Mesodermal cell (in vitro differentiated cells): ENCODE measurements around the gene POLG2.
"Not testable (repeated sequence)": the region's sequence is repeated elsewhere in the genome, so short reads cannot be mapped to it uniquely, and the experiment has no call there.

Experiments used
- H3K27ac ChIP-seq: 2 replicates; pipeline ENCODE4 v1.7.0; 2013; ENCODE audit warnings: mild to moderate bottlenecking, low read depth, low read length, moderate library complexity; ENCODE audit not compliant: severe bottlenecking
- H3K36me3 ChIP-seq: 2 replicates; pipeline ENCODE4 v1.7.1; 2013; ENCODE audit warnings: mild to moderate bottlenecking, low read length, moderate library complexity; ENCODE audit not compliant: control insufficient read depth, insufficient read depth
- H3K4me1 ChIP-seq: one replicate; pipeline ENCODE4 v1.7.1; 2013; ENCODE audit warnings: mild to moderate bottlenecking, low read length; ENCODE audit not compliant: insufficient read depth, control insufficient read depth, poor library complexity, severe bottlenecking
- H3K4me3 ChIP-seq: 2 replicates; pipeline ENCODE4 v1.7.0; 2013; ENCODE audit warnings: low read length, control low read depth, mild to moderate bottlenecking; ENCODE audit not compliant: insufficient read depth, poor library complexity, severe bottlenecking; ENCODE audit errors: extremely low read depth
- H3K9me3 ChIP-seq: 2 replicates; pipeline ENCODE4 v1.7.1; 2013; ENCODE audit warnings: mild to moderate bottlenecking, low read length, moderate library complexity; ENCODE audit not compliant: control insufficient read depth
- WGBS, 2 experiments: methylation state at CpG; one replicate each; pipeline ENCODE4 v1.1.5; 2013; ENCODE audit warnings: missing lambda C conversion rate in 2 of 2; ENCODE audit not compliant: insufficient coverage in 2 of 2; 5-methylcytosine and 5-hydroxymethylcytosine counted together

The POLG2 gene

DNA sequence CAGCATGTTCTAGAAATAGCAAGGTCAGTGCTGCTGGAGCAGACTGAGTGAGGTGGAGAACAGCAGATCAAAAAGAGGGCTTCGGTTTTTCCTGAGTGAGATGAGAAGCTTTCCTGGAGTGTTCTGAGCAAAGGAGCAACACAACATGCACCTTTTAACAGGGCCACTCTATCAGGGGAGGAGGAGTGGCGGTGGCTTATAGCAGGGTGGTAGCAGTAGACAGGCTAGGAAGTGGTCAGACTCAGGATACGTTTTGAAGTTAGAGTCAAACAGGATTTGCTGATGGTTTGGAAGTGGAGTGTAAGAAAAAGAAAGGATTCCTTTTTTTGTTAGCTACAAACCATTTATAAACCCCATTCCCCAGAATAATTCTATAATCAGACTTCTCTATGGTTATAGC lies 12.5 kb downstream of the POLG2 start:
- H3K4me1 ChIP-seq: no peaks in the 10 kb centered on the region
- H3K27ac ChIP-seq: no peak overlapping the region
- peaks cover 63% of the 10 kb centered on the region for H3K36me3 ChIP-seq
- 81 to 100% methylated on average over 1 to 3 of the region's 3 CpGs for WGBS, 2 experiments
- H3K4me3 ChIP-seq: no peak overlapping the region
- no peaks in the 10 kb centered on the region for H3K9me3 ChIP-seq

DNA sequence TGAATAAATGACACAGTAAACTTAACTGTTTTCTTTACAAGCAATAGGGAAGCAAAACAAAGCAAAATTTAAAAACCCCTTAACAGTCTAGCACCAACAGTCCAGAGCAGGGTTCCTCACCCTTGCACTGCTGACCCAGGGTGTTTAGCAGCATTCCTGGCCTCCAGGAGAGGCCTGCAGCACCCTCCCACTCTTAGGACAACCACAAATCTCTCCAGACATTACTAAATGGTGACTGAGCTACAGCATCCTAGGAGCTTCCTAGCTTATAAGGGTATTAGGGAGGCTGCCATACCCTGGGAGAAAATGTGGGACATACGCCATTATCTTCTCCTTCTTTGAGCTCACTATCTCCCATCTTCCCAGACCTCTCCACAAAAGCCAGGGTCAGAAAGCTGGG lies 15.9 kb downstream of the POLG2 start:
- Histone ChIP-seq H3K36me3 (peaks cover 43% of the 10 kb centered on the region), H3K9me3 (no peaks in the 10 kb centered on the region), H3K4me1 (no peaks in the 10 kb centered on the region), H3K27ac (no peak overlapping the region), H3K4me3 (no peak overlapping the region)
- 88% methylated on average over 1 of the region's 1 CpG; no CpG with 5 or more reads in 1 of the 2 experiments for WGBS, 2 experiments

DNA sequence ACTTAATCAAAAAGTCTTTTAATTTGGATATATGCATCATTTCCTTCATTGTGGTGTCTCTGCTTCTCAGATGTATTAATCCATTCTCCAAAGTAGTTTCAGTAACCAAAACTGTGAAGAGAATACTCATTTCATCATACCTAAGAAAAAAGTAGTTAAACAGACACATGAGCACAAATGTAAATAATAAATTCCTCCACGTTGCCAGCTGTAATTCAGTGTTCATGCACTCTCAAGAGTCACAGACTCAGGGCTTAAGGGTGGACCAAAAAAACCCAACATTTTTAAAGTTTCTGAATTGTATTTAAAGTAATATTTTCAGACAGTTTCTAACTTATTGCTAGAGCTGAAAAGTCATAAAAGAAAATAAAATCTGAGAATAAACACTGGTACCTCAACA lies 19.0 kb downstream of the POLG2 start:
- 100% methylated on average over 1 of the region's 1 CpG; no CpG with 5 or more reads in 1 of the 2 experiments for WGBS, 2 experiments
- H3K4me1 ChIP-seq: no peaks in the 10 kb centered on the region
- H3K36me3 ChIP-seq: peaks cover 18% of the 10 kb centered on the region
- no peak overlapping the region for H3K27ac ChIP-seq
- no peaks in the 10 kb centered on the region for H3K9me3 ChIP-seq
- no peak overlapping the region for H3K4me3 ChIP-seq

DNA sequence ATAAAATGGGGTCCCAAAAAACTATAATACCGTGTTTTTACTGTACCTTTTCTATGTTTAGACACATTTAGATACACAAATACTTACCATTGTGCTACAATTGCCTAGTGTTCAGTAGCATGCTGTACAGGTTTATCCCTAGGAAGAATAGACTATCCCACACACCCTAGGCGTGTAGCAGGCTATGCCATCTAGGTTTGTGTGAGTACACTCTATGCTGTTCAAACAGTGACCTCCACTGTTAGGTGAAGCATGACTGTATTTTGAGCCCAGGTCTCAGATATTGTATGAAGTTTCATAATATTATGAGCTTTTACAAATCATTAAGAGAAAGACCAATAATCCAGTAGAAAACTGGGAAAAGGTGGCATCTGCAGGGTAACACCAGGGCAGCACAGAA lies 24.3 kb downstream of the POLG2 start:
- H3K27ac ChIP-seq: no peak overlapping the region
- H3K4me1 ChIP-seq: no peaks in the 10 kb centered on the region
- no peak overlapping the region for H3K4me3 ChIP-seq
- WGBS, 2 experiments: 100% methylated on average over 1 to 2 of the region's 2 CpGs
- peaks cover 5% of the 10 kb centered on the region for H3K36me3 ChIP-seq
- no peaks in the 10 kb centered on the region for H3K9me3 ChIP-seq

DNA sequence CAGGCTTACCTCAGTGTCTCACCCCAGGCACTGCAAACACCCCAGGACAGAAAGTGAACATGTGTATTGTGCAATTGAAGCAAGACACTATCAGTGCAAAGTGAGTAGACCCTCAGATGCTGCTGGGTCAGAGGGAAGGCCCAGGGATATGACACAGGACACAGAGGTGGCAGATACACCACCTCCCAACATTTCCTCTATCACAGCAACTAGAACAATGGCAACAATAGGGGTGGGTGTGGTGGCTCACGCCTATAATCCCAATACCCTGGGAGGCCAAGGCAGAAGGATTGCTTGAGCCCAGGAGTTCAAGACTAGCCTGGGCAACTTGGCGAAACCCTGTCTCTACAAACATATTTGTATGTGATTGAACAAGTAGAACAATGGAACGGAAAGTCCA lies 25.4 kb downstream of the POLG2 start:
- no peaks in the 10 kb centered on the region for H3K36me3 ChIP-seq
- H3K9me3 ChIP-seq: peaks cover 3% of the 10 kb centered on the region
- WGBS, 2 experiments: 94 to 100% methylated on average over 1 to 3 of the region's 3 CpGs
- no peak overlapping the region for H3K27ac ChIP-seq
- no peak overlapping the region for H3K4me3 ChIP-seq
- H3K4me1 ChIP-seq: peaks cover under 1% of the 10 kb centered on the region

DNA sequence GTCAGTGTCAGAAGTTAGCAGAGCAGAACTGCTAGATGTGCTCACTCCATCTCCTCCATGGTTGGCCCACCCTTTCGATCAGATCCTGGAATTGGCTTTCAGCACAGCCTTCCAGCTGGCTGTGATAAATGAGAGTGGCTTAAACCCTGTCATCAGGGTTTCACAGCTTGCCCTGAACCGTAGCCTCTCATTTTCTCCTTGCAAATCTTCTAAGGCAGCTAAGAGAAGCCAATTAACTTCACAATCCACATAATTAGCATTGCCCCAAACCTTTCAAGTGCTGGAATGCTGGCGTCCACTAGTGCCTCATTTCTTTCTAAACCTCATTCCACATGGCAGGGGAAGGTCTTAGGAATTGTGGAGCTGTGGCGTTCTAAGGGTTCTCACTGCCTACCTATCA lies 26.2 kb downstream of the POLG2 start:
- peaks cover 7% of the 10 kb centered on the region for H3K9me3 ChIP-seq
- WGBS, 2 experiments: 69 to 84% methylated on average over 2 of the region's 4 CpGs
- H3K4me3 ChIP-seq: no peak overlapping the region
- no peak overlapping the region for H3K27ac ChIP-seq
- no peaks in the 10 kb centered on the region for H3K36me3 ChIP-seq
- peaks cover 4% of the 10 kb centered on the region for H3K4me1 ChIP-seq

DNA sequence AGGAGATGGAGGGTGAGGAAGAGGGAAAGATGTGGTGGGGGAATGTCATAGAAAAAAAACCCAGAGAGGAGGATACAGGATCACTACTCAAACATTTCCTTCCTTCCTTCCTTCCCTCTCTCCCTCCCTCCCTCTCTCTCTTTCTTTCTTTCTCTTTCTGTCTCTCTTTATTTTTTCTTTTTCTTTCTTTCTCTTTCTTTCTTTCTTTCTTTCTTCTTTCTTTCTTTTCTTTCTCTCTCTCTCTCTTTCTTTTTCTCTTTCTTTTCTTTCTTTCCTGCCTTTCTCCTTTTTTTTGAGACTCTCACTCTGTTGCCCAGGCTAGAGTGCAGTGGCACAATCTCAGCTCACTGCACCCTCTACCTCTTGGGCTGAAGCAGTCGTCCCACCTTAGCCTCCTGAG lies 30.0 kb downstream of the POLG2 start:
- not testable (repeated sequence) for H3K4me1 ChIP-seq, H3K36me3 ChIP-seq, H3K4me3 ChIP-seq, H3K9me3 ChIP-seq, H3K27ac ChIP-seq
- WGBS, 2 experiments: 57% methylated on average over 1 of the region's 1 CpG; no CpG with 5 or more reads in 1 of the 2 experiments

DNA sequence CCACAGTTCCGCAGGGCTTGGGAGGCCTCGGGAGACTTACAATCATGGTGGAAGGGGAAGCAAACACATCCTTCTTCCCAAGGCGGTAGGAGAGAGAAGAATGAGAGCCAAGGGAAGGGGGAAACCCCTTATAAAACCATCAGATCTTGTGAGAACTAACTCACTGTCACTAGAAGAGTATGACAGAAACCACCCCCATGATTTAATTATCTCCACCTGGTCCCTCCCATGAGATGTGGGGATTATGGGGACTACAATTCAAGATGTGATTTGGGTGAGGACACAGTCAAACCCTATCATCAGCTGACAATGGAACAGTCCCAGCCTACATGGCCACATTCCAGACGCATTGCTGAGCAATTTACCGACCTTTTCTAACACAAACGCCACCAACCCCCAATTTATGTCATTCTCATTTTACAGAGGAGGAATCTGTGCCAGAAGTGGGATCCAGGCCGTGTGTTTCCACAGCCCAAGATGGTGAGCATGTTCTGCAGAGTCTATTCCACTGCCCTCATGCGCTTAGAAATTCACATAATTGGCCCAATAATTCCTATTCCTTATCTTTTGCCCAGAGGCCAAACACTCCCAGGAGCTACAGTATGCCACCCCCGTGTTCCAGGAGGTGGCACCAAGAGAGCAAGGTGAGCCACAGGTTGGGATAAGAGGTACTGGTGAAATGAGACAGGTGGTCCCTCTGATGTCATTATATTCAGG lies 30.7 kb downstream of the POLG2 start:
- no peaks in the 10 kb centered on the region for H3K36me3 ChIP-seq
- H3K9me3 ChIP-seq: peaks cover 7% of the 10 kb centered on the region
- no peak overlapping the region for H3K4me3 ChIP-seq
- H3K4me1 ChIP-seq: peaks cover 4% of the 10 kb centered on the region
- no peak overlapping the region for H3K27ac ChIP-seq
- WGBS, 2 experiments: 78 to 91% methylated on average over 3 to 6 of the region's 9 CpGs

DNA sequence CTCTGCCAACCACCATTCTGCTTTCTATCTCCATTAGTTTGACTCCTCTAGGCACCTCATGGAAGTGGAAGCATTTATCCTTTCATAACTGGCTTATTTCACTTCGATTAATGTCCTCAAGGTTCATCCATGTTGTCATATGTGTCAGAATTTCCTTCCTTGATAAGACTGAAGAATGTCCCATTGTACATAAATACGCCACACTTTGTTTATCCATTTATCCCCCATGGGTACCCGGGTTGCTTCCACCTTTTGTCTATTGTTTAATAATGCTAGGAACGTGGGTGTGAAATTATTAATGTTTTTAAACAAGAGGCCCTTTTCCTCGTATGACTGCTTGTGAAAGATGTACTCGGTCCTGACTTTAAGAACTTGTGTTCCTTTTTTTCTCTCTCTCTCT lies 35.1 kb downstream of the POLG2 start:
- H3K27ac ChIP-seq: no peak overlapping the region
- 90 to 100% methylated on average over 1 to 2 of the region's 6 CpGs for WGBS, 2 experiments
- no peak overlapping the region for H3K4me3 ChIP-seq
- no peaks in the 10 kb centered on the region for H3K36me3 ChIP-seq
- peaks cover 4% of the 10 kb centered on the region for H3K4me1 ChIP-seq
- peaks cover 7% of the 10 kb centered on the region for H3K9me3 ChIP-seq

DNA sequence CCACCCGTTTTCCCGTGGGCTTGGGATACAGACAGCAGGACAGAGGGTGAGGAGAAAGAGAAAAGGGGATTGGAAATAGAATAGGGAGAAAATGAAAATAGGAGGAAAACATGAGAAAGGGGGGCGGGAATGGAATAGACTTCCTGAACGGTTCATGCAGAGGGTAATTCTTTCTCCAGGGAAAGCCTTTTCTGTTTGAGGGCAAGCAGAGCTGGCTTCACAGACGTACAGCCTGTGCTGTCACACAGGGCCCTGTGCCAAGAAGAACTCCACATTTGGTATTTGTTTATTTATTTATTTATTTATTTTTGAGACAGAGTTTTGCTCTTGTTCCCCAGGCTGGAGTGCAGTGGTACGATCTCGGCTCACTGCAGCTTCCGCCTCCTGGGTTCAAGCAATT lies 35.9 kb downstream of the POLG2 start:
- H3K4me1 ChIP-seq: no peaks in the 10 kb centered on the region
- H3K36me3 ChIP-seq: no peaks in the 10 kb centered on the region
- H3K9me3 ChIP-seq: no peaks in the 10 kb centered on the region
- WGBS, 2 experiments: 93 to 96% methylated on average over 7 to 8 of the region's 8 CpGs
- no peak overlapping the region for H3K4me3 ChIP-seq
- no peak overlapping the region for H3K27ac ChIP-seq

DNA sequence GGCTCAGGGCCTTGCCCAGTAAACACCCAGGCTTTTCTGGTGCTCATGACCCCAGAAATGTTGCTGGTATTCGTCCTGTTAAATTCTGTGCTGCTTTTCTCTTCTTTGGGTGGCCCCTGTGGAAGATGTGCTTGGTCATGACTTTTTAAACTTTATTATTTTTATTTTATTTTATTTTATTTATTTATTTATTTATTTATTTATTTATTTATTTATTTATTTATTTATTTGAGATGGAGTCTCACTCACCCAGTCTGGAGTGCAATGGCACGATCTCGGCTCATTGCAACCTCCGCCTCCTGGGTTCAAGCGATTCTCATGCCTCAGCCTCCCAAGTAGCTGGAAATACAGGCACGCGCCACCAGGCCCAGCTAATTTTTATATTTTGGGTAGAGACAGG lies 37.0 kb downstream of the POLG2 start:
- H3K9me3 ChIP-seq, H3K36me3 ChIP-seq, H3K4me3 ChIP-seq, H3K27ac ChIP-seq, H3K4me1 ChIP-seq: not testable (repeated sequence)
- WGBS, 2 experiments: 88 to 97% methylated on average over 6 of the region's 7 CpGs
